Colon (tissue), 2 donors: Measurements from ENCODE around the gene KCTD19.

Source experiments
- FAIRE-seq: peaks from 2 replicates; lab custom pipeline; 2012; peaks lifted over from hg19 to GRCh38; lab: Jason Lieb, UNC
- donor health status: control.
- donor health status: control.

KCTD19 gene

DNA sequence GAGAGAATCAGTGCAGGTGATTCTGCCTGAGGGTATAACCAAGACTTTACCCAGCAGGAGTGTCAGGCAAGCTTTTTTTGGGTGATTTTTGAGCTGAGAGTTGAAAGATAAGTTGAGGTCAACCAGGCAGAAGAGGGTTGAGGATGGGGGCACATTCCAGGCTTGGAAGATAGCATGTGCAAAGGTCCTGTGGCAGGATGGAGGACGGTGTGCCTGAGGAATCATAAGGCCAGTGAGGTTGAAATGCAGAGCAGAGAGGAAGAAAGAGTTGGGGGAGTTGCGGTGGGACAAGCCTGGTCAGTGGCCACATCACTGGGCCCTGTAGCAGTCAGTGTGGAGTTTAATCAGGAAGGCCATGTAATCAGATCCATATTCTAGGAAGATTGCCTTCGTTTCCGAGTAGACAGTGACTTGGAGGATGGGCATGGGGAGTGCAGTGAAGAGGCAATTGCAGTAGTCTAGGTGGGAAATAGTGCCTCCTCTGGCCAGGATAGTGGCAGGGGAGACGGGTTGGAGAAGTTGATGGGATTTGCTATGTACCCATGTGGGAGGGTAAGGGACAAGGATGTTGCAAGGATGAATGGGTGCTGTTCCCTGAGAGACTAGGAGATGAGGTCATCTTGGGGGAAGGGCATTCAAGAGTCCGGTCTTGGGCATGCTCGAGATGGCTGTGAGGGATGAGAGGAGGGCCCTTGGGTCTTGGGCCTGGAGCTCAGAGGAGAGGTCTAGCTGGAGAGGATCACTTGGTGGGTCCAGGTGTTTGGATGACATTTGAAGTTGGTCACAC lies 43.3 kb downstream of the KCTD19 start:
- no peak for FAIRE-seq

DNA sequence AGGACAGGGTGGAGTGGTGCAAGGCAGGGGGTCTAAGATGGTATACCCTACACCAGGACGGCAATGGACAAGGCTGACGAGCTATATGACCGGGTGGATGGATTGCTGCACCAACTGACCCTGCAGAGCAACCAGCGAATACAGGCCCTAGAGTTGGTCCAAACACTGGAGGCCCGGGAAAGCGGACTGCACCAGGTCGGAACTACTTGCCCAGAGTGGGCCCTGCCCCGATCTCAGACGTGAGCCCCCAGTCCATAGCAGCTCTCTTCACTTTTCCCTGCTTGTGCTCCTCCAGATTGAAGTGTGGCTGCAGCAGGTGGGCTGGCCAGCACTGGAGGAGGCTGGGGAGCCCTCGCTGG lies 44.1 kb downstream of the KCTD19 start:
- FAIRE-seq = no peak

DNA sequence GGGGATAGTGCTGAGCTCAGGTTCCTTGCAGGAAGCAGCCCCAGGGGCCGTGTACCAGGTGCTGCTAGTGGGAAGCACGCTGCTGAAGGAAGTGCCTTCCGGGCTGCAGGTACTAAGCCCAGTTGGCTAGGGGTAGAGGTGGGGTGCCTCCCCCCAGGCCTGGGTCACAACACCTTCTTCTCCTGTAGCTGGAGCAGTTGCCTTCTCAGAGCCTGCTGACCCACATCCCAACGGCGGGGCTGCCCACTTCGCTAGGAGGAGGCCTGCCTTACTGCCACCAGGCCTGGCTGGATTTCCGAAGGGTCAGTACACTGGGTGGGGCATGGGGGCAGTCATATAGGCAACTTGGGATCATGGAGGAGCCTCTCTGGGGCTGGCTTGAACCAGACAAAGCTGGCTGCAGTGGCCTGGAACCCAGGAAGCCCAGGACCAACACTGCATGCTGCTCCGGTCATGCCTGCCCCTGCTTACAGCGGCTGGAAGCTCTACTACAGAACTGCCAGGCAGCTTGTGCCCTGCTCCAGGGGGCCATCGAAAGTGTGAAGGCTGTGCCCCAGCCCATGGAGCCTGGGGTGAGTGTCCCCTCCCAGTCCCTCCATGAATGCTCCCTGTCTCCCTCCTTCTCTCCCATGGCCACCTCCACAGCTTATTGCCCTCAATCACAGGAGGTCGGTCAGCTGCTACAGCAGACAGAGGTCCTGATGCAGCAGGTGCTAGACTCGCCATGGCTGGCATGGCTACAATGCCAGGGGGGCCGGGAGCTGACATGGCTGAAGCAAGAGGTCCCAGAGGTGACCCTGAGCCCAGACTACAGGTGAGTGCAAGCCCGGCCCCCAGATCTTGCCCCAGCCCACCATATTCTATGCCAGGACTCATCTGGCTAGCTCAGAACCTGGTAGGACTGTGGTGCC lies 44.8 kb downstream of the KCTD19 start:
- FAIRE-seq = no peak

DNA sequence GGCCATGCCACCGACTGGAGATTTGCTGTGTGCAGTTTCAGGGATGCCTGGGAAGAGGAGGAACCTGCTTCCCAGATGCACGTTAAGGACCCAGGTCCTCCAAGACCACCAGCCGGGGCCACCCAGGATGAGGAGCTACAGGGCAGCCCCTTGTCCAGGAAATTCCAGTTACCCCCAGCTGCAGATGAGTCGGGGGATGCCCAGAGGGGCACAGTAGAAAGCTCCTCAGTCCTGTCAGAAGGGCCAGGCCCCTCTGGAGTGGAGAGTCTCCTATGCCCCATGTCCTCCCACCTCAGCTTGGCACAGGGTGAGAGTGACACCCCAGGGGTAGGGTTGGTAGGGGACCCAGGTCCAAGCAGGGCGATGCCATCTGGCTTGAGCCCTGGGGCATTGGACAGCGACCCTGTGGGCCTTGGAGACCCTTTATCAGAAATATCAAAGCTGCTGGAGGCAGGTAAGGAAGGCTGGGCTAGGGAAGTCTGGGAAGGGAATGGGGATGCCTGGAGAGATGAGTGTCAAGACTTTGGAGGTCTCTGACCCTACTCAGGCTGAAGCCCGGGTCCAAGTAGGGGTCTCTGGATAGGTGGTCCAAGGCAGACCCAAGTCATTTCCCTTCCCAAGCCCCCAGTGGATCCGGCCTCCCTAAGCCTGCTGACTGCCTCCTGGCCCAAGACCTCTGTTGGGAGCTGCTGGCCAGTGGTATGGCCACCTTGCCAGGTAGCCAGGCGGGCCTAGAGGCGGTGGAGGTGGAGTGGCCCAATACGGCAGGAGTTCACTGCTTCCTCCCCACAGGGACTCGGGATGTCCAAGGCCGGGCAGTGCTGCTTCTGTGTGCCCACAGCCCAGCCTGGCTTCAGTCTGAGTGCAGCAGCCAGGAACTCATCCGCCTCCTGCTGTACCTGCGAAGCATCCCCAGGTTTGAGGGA lies 46.2 kb downstream of the KCTD19 start:
- FAIRE-seq = no peak

DNA sequence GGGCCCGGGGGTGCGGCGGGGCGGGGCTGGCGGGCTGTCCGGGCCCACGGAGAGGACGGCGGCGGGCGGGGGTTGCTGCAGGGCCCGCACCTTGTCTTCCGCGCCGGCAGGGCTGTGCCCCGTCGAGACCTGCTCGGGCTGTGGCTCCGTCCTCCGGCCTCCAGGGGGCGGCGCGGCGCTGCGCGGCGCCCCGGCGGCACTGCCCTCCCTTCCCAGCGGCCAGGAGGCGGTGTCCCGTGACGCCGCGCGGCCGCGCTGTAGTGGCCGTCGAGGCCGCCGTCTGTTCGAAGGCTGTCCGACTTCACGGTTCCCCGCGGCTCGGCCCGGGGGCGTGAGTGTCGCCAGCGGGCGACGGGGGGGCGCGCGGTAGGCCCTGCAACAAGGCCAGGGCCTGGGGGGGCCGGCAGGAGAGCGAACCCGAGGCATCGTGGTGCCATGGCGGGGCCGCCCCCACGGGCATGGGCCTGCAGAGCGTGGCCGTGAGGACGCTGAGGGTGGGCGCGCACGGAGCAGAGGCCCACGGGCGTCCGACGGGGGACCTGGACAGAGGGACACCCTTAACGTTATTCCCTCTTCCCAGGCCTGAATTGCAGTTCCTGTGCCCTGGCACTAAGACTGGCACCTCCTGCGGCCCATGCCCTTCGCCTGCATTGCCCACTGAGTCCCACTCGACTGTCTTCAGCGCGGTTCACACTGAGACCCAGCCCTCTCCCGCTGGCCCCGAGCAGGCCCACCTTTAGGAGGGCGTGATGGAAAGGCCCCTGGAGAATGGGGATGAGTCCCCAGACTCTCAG lies 47.0 kb downstream of the KCTD19 start, which contains the start of gene PLEKHG4:
TSS of gene PLEKHG4 (plus strand) at position 237 of the 794 bp plus-strand sequence. CDS start at position 750, 513 bp downstream.
- FAIRE-seq = no peak

DNA sequence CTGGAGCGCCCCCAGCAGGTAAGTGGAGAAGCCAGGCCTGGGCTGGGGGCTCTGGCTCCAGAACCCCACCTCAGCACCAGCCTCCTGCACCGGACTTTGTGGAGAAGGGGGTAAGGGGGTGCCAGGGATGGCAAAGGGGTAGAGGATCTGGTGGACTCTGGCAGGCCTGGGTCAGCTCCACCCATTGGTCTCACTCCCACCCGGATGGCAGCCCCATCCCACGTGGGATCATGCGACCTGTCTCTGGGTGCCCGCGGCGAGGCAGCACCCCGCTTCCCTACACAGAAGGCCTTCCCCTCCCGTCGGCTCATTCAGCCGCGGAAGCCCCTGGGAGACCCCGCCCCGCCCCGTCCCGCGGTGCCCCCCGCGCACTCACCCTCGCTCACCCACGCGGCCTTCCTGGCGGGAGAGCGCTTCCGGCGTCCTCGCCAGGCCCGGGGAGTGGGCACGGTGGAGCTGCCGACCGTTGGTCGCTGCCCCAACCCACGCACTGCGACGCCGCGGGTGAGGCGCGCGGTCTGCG lies 47.7 kb downstream of the KCTD19 start:
- FAIRE-seq = no peak

DNA sequence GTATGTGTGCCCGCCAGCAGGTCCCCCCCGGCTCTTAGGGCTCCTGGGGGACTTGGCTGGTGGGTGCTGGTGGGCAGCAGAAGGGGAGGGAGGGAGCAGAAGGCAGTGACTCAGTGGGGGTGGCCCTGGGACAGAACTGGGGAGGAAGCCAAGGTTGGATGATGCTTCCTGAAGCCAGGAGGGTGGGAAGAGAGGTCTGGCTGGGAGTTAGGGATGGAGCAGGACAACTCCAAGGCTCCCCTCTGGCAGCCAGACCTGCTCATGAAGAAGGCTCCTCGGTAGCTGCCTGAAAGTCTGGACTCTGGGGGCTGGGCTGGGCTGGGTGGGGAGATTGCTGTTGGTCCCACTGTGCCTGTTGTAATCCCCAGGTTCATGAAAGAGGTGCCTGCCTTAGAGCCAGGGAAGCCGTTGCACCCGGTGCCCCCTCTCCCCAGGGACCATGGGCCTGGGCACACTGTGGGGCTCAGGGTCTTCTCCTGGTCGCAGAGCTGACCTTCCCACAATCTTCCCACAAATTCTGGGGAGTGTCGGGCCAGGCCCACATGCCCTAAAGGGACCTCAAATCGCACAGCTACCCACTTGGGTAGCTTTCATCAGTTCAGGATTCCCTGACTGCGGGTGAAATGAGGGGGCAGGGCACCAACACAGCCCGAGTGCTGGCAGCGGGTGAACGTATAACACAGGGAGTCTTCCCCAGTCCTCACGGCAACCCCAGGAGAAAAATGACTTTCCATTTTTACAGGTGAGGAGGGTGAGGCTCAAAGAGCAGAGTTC lies 48.4 kb downstream of the KCTD19 start:
- no peak for FAIRE-seq

DNA sequence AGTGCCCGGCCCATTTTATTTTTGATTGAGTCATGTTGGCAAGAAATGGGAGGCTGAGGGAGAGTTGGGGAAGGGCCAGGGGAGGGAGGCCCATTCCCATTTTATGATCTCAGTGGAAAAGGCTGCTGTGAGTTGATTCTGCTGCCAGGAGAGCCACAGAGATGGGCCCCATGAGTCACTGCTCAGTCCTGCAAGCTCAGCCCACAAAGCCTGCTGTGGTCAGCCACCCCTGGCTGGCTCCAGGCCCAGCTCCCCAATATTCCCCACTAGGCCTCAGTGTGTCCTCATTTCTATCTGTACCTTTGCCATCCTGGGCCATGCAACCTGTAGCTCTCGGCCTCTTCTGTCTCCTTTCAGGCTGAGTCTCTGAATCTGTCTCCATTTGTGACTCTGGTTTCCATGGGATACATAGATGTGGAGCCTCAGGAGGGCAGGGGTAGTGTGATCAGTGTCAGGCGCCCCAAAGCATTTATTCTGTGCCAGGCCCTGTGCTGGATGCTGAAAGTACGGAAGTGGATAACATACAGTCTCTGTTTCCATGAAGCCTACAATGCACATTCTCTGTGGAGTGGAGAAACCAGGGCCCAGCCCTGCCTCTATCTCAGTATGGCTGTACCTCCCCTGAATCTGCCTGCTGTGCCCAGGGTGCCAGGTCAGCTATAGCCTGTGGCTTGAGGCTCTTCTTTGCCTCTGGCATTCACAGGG lies 49.1 kb downstream of the KCTD19 start:
- no peak for FAIRE-seq

DNA sequence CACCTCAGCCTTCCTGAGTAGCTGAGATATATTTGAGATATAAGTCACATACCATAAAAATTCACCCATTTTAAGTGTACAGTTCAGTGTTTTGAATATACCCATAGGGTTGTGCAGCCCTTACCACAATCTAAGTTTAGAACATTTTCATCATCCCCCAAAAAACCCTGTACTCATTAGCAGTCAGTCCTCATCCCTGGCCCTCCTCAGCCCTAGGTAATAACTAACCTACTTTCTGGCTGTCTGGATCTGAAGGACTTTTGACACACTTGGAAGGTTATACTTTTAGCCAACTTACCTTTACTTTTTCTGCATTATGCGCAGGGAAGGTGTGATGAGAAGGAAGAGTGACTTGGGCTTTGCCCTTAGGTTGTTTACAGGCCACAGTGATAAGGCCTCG lies 51.2 kb downstream of the KCTD19 start:
- no peak for FAIRE-seq

DNA sequence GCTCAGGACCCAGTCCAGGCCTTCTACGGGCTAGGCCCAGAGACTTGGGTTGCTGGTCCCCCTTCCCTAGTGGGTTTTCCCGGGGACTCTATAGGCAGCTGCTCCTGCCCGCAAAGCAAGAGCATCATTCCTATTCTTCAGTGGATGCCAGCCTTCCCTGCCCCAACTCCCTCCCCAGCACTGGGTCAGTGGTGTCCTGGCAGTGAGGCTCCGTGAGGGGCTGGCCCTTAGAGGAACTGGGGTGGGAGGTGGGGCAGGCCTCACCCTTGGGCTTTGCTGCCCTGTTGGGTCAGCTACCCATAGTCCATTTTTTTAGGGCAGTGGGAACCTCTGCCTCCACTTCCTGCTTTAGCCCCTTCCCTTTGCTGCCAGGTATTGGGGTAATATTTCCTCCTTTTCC lies 55.1 kb downstream of the KCTD19 start:
- no peak for FAIRE-seq

DNA sequence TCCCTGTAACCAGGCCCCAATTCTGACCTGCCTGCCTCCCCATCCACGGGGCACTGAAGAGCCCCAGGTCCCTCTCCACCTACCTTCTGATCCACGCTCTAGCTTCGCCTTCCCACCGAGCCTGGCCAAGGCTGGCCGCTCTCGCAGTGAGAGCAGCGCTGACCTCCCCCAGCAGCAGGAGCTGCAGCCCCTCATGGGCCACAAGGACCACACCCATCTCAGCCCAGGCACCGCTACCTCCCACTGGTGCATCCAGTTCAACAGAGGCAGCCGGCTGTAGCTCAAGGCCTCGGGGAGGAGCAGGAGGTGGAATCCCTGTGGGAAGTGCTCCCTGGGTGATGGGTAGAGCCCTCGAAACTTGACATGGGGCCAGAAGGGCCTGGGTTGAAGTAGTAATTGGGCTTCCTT lies 55.6 kb downstream of the KCTD19 start:
- FAIRE-seq = no peak

DNA sequence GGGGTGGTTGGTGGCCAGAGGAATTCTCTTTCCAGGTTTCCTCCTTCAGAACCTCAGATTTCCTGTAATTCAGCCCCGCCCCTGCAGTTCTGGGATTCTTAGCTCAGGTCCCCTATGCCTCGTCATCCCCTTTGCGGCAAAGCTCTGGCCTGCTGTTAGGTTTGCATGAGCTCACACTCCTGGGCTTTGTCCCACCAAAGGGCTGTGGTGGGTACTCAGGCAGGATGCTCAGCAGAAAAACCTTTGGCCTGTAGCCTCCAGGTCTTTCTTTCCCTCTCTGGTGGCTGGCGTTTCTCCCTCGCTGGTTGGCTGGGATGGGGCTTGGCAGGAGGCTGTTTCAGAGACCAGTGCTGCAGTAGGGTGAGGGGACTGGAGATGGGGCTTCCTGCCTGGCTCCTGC lies 56.8 kb downstream of the KCTD19 start:
- no peak for FAIRE-seq

DNA sequence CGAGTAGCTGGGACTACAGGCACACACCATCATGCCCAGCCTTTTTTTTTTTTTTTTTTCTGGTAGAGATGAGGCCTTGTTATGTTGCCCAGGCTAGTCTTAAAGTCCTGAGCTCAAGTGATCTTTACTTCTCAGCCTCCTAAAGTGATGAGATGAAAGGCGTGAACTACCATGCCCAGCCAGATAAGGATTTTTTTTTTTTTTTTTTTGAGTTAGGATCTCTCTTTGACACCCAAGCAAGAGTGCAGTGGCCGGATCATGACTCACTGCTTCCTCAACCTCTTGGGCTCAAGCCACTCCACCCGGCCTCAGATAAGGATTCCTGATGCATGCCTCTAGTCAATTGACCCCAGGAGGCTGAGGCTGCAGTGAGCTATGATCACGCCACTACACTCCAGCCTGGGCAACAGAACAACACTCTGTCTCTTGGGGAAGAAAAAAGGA lies 58.4 kb downstream of the KCTD19 start:
- FAIRE-seq = no peak

DNA sequence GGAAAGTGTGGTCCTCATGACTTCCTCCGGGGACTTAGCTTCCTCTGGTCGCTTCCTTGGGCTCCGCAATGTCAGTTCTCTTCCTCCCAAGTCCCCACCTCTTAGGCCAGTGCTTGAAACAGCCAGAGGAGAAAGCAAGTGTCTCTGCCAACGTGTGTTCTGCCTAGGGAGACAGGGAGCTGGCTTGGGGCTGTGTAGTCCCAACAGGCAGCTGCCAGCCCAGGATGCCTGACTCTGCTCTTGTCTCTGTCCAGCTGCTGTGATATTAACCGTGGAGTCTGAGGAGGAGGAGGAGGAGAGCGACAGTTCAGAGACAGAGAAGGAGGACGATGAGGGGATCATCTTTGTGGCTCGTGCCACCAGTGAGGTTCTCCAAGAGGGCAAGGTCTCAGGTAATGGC lies 60.7 kb downstream of the KCTD19 start:
- FAIRE-seq = no peak

DNA sequence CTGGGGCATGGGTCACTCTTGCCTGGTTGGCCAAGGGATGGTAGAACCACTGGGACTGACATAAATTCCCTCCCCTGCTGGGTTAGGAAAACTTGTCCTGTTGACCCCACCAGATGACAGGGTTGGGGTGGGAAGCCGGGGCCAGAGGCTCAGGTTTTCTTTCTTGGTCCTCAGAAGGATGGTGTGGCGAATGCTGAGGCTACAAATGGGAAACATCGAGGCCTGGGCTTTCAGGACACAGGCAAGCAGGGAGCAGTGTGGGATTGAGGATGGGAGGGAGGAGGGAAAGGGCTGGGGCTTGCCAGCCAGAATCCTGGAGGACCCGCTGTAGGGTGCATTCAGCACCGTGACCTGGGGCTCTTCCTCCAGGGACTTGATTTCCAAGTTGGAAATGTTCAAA lies 61.7 kb downstream of the KCTD19 start:
- FAIRE-seq = no peak

DNA sequence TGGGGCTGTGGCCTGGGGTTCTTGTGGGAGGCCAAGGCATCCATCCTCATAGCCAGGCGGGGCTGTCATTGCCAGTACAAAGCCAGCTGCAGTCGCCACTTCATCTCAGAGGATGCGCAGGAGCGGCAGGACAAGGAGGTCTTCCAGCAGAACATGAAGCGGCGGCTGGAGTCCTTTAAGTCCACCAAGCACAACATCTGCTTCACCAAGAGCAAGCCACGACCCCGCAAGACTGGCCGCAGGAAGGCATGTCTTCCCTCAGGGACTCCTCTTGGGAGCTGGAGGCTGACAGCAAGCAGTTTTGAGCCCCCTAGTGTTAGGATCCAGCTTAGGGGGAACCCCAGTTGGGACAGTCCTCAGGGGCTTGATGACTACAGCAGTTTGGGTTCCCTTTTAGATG lies 62.3 kb downstream of the KCTD19 start:
- FAIRE-seq = no peak

DNA sequence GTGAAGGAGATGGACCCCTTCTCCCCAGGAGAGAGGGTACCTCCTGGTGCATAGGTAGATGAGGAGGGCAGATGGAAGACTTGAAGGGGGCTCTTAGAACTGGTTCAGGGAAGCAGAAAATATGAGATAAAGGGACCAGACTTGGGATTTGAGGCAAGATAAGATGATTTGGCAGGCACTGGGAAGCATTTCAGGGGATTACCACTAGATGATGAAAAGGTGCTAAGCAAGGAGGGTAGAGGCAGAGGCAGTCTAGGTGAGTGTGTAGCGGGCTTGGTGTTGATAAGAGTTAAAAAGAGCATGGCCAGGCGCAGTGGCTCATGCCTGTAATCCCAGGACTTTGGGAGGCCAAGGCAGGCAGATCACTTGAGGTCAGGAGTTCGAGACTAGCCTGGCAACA lies 63.3 kb downstream of the KCTD19 start:
- FAIRE-seq = no peak

DNA sequence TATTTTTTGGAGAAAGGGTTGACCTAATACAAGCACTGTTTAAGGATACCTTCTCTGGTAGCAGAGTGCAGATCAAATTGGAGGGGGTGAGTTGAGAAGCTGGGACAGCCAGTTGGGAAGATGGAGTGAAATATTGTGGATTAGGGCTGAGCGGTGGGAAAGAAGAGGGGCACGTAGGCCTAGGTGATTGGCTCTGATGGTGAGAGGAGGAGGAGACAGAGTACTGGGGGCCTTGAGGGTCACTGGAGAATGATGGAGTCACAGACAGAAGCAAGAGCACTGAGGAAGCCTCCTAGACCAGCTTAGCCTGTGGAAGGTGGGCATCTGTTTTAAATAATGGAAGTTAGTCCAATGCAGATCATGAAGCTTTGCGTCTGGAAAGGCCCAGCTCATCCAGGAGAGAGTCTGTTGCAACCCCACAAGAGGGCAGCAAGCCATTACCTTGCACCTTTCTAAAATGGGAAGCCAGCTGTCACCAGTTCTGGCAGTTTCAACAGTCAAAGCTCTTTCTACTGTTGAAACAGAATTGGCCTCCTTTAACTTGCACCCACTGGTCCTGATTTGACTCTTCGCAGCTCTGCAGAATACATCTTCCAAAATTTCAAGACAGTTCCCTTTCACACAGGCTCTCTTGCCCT lies 66.0 kb downstream of the KCTD19 start:
- no peak for FAIRE-seq

DNA sequence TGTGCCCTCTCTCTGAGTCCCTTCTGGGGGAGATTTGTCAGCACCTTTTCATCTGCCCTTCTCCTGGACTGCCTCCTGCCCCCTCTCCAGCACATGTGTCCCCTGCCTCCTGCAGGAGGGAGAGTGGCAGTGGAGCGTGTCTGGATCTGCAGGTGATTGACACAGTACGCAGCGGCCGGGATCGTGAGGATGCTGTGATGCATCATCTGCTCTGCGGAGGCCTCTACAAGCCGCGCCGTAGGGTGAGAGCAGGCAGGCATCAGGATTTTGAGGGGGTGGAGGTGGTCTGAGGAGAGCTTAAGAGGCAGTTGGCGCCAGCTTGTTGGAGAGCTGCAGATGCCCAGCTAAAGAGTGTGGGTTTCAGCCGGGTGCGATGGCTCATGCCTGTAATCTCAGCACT lies 66.8 kb downstream of the KCTD19 start:
- FAIRE-seq = no peak
